ENCODE data around the gene LETM1. TPM values are rescaled to one million over a fixed set of nuclear protein-coding genes. Genes with fewer than 3 reads are reported as not detected.

Gene LETM1
- total and polyA plus RNA-seq, 2 of the 8 experiments (the other 6 are each of a cell fraction or from before 2014, with no cell fraction given): 19.8 to 50.1 TPM

DNA sequence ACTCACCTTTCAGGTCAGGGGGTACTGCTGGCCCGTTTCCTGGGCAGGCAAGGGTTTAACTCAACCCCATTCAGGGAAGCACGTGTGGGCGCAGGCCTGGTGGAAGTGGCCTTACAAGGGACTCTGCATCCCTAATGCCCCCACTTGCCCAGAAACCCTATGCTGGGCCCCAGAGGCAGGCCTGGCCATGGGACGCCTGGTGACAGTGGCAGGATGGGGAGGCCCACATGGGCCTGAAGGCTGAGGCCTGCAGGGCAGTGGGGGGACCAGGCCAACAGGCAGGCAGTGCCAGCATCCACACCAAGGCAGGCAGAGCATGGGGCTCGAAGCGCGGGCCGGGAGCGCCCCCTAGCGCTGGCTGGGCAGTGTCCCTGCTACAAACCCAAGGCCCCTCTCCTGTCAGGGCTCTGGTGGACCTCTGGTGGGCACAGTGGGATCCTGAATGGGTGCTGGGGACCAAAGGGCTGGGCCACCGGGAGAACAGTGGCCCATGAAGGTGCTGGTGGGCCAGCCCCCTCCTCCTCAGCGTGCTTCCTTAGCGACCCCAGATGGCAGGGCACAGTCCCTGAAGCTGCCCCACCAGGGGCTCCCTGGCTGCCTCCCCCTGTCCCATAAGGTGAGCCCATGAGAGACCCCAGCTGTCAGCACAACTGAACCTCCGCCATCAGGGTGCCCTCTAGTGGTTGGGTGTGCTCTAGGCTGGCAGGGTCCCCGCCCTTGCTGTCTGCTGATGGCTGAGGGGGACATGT is 46.0 kb downstream of the LETM1 start (continued):
- peak in 1 of 2 experiments; percentile 68; a peak in 1 of 4 replicates for TF ChIP-seq SIN3A (conservative IDR thresholded peaks at IDR 0.05 in 1 of 2, IDR thresholded peaks at IDR 0.05 in 1 of 2; ENCODE audit: low read depth in 1 of 2, low read length in 2 of 2)
